ENCODE results near the gene DNER. TPM values are rescaled to one million over a fixed set of nuclear protein-coding genes. Genes with fewer than 3 reads are reported as not detected.

DNER gene
- total and polyA plus RNA-seq, 2 experiments from 2014 or later, result 0.39 to 0.65 TPM

DNA sequence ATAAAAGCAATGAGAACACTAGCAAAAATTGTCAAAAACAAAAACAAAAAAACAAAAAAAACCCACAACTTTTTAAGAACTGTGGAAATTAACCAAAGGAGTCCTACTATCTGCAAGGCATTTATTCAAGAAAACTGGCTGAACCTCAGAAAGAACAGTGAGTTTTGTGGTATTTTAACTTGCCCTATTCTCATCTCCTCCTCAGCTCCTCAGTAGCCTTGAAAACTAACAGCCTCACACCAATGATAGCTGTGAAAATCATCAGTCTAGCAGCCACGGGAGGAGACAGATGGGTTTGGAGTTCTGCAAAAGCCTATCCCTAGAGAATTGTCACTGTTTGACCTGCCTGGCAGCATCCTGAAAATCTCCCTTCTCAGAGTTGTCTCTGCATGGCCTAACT lies 20.1 kb upstream of the DNER start:
- Histone ChIP-seq H3K9me2 (ENCODE audit: insufficient read depth) (no peaks in the 10 kb centered on the region), H3K9me3 (ENCODE audit: low read depth) (no peaks in the 10 kb centered on the region), H3K4me2 (ENCODE audit: unreplicated experiment) (no peak overlapping the region), H3K4me3 (no peak overlapping the region), H3K36me3 (ENCODE audit: low read depth) (no peaks in the 10 kb centered on the region), H3F3A (ENCODE audit: insufficient read depth) (no peaks in the 10 kb centered on the region), H3K27ac (no peak overlapping the region), H3K4me1 (ENCODE audit: insufficient read depth) (no peaks in the 10 kb centered on the region), H3K79me2 (ENCODE audit: insufficient read depth) (no peaks in the 10 kb centered on the region), H2AFZ (no peak overlapping the region), H3K9ac (no peak overlapping the region), H3K27me3 (replicated peaks; ENCODE audit: insufficient read depth) (no peaks in the 10 kb centered on the region), H4K20me1 (ENCODE audit: insufficient read depth) (no peaks in the 10 kb centered on the region)
- TF ChIP-seq EZH2phosphoT487 (IDR thresholded peaks at IDR 0.05; ENCODE audit: insufficient read depth, low read depth) (no peak), EZH2 (IDR thresholded peaks at IDR 0.05; ENCODE audit: insufficient read depth, poor library complexity, severe bottlenecking) (no peak)
- DNase-seq, result no peak
- in situ Hi-C loops (cut with MboI), result no loop called here
- 75 to 88% methylated on average over 1 of the region's 1 CpG for WGBS, 2 experiments (ENCODE audit: low coverage in 1 of 2, low lambda C conversion rate in 2 of 2, missing lambda C conversion rate in 2 of 2)

DNA sequence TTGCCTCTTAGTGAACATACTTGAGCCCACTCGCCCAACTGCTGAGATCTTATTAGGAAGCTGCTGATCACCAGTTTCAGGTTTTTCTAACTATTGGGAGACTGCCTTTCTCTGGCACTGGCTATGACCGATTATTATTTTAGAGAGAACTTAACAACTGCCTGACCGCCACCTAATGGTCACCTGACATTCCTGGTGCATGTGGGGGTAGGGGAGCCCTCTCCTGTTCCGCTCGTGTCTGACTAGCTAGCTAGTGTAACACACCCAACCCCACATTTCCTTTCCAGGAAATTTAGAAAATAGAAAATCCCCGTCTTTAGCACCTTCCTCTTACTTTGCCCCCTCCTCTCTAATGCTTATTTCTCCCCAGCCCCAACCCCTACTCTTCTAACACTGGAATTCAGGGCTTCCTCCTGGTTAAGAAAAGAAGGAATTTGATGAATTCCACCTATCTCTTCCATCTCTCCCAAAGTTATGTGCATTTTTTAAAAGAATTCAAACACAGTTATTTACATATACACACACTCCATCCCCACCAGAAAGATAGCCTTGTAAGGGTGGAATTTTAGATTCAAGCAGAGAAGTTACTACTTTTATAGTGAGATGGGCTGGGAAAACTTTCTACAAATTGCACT lies 19.4 kb upstream of the DNER start:
- DNase-seq, result no peak
- no peaks in the 10 kb centered on the region for H3K79me2 ChIP-seq (ENCODE audit: insufficient read depth)
- in situ Hi-C loops (cut with MboI), result no loop called here

DNA sequence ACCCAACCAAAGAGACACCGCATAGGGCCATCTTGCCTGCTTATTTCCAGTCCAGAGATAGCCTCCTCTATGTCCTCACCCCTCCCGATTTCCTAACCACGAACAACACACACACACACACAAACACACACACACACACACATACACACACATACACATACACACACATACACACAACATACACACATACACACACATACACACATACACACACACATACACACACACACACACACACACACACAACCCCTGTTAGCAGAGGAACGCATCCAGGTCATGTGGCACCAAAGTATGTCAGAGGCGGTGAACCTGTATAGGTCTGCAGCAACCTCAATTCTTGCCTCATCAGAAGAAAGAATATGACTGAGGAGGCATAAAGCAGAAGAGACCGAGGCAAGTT lies 18.5 kb upstream of the DNER start:
- 79 to 84% methylated on average over 6 of the region's 6 CpGs for WGBS, 2 experiments (ENCODE audit: low coverage in 1 of 2, low lambda C conversion rate in 2 of 2, missing lambda C conversion rate in 2 of 2)
- H3K27me3 ChIP-seq (replicated peaks; ENCODE audit: insufficient read depth), result no peaks in the 10 kb centered on the region
- no peaks in the 10 kb centered on the region for H3K9me2 ChIP-seq (ENCODE audit: insufficient read depth)
- H4K20me1 ChIP-seq (ENCODE audit: insufficient read depth), result no peaks in the 10 kb centered on the region
- no peak overlapping the region for H3K4me2 ChIP-seq (ENCODE audit: unreplicated experiment)
- no peak for DNase-seq
- no peaks in the 10 kb centered on the region for H3K79me2 ChIP-seq (ENCODE audit: insufficient read depth)
- no peaks in the 10 kb centered on the region for H3K9me3 ChIP-seq (ENCODE audit: low read depth)
- no peaks in the 10 kb centered on the region for H3F3A ChIP-seq (ENCODE audit: insufficient read depth)
- H3K27ac ChIP-seq, result no peak overlapping the region
- no peaks in the 10 kb centered on the region for H3K4me1 ChIP-seq (ENCODE audit: insufficient read depth)
- H2AFZ ChIP-seq, result no peak overlapping the region
- H3K4me3 ChIP-seq, result no peak overlapping the region
- no peak for TF ChIP-seq EZH2phosphoT487 (IDR thresholded peaks at IDR 0.05; ENCODE audit: insufficient read depth, low read depth)
- TF ChIP-seq EZH2 (IDR thresholded peaks at IDR 0.05; ENCODE audit: insufficient read depth, poor library complexity, severe bottlenecking), result no peak
- in situ Hi-C loops (cut with MboI), result no loop called here
- no peaks in the 10 kb centered on the region for H3K36me3 ChIP-seq (ENCODE audit: low read depth)
- no peak overlapping the region for H3K9ac ChIP-seq

More for the DNA sequence above, 19.4 kb upstream of the DNER start:
- Histone ChIP-seq H3K4me2 (ENCODE audit: unreplicated experiment) (no peak overlapping the region), H3K27ac (no peak overlapping the region), H3K9me2 (ENCODE audit: insufficient read depth) (no peaks in the 10 kb centered on the region), H3K36me3 (ENCODE audit: low read depth) (no peaks in the 10 kb centered on the region), H2AFZ (no peak overlapping the region), H3K27me3 (replicated peaks; ENCODE audit: insufficient read depth) (no peaks in the 10 kb centered on the region), H3K9me3 (ENCODE audit: low read depth) (no peaks in the 10 kb centered on the region), H3K4me1 (ENCODE audit: insufficient read depth) (no peaks in the 10 kb centered on the region), H4K20me1 (ENCODE audit: insufficient read depth) (no peaks in the 10 kb centered on the region), H3K4me3 (no peak overlapping the region), H3K9ac (no peak overlapping the region), H3F3A (ENCODE audit: insufficient read depth) (no peaks in the 10 kb centered on the region)
- 70 to 75% methylated on average over 6 of the region's 6 CpGs for WGBS, 2 experiments (ENCODE audit: low coverage in 1 of 2, low lambda C conversion rate in 2 of 2, missing lambda C conversion rate in 2 of 2)
- TF ChIP-seq EZH2 (IDR thresholded peaks at IDR 0.05; ENCODE audit: insufficient read depth, poor library complexity, severe bottlenecking) (no peak), EZH2phosphoT487 (IDR thresholded peaks at IDR 0.05; ENCODE audit: insufficient read depth, low read depth) (no peak)

DNA sequence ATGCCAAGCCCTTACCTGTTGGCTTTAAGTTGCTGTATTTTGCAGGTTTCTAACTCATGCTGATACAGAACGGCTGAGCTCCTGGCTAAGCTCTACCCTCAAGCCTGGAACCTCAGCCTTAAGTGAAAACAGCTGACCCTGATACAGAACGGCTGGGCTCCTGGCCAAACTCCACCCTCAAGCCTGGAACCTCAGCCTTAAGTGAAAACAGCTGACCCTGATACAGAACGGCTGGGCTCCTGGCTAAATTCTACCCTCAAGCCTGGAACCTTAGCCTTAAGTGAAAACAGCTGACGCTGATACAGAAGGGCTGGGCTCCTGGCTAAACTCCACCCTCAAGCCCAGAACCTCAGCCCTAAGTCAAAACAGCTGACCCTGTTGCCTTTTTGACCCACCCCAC lies 17.6 kb upstream of the DNER start:
- Histone ChIP-seq H2AFZ (no peak overlapping the region), H3K27me3 (replicated peaks; ENCODE audit: insufficient read depth) (no peaks in the 10 kb centered on the region), H3K9me2 (ENCODE audit: insufficient read depth) (no peaks in the 10 kb centered on the region), H4K20me1 (ENCODE audit: insufficient read depth) (no peaks in the 10 kb centered on the region), H3F3A (ENCODE audit: insufficient read depth) (no peaks in the 10 kb centered on the region), H3K9me3 (ENCODE audit: low read depth) (no peaks in the 10 kb centered on the region), H3K4me3 (no peak overlapping the region), H3K79me2 (ENCODE audit: insufficient read depth) (no peaks in the 10 kb centered on the region), H3K4me2 (ENCODE audit: unreplicated experiment) (no peak overlapping the region), H3K9ac (no peak overlapping the region), H3K27ac (no peak overlapping the region), H3K4me1 (ENCODE audit: insufficient read depth) (no peaks in the 10 kb centered on the region), H3K36me3 (ENCODE audit: low read depth) (no peaks in the 10 kb centered on the region)
- 4 to 5% methylated on average over 4 of the region's 4 CpGs for WGBS, 2 experiments (ENCODE audit: low coverage in 1 of 2, low lambda C conversion rate in 2 of 2, missing lambda C conversion rate in 2 of 2)
- TF ChIP-seq EZH2phosphoT487 (IDR thresholded peaks at IDR 0.05; ENCODE audit: insufficient read depth, low read depth), result no peak
- TF ChIP-seq EZH2 (IDR thresholded peaks at IDR 0.05; ENCODE audit: insufficient read depth, poor library complexity, severe bottlenecking), result no peak
- in situ Hi-C loops (cut with MboI), result no loop called here
- peak; percentile 59 for DNase-seq

Measured in GM23248 (cell line).